ENCODE data around the gene PAX5.

DNA sequence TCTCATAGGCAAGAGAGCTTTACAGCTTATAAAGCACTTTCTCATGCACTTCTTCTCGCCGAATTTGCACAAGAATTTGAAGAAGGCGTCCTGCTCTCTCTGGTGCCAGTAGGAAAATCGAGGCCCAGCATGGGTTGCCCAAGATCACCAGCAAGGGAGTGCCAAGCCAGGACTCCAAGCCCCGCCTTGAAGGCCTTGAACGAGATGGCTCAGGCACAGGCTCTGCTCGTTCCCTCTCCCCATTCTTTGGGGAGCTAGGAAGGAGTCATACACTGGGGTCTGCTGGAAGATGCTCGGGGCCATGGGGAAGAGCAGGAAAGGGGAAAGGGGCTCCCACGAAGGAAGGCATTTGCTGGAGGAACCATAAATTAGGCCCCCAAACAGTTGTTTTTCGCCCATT is 46.7 kb downstream of the PAX5 start:
- TF ChIP-seq, protein P1, sequence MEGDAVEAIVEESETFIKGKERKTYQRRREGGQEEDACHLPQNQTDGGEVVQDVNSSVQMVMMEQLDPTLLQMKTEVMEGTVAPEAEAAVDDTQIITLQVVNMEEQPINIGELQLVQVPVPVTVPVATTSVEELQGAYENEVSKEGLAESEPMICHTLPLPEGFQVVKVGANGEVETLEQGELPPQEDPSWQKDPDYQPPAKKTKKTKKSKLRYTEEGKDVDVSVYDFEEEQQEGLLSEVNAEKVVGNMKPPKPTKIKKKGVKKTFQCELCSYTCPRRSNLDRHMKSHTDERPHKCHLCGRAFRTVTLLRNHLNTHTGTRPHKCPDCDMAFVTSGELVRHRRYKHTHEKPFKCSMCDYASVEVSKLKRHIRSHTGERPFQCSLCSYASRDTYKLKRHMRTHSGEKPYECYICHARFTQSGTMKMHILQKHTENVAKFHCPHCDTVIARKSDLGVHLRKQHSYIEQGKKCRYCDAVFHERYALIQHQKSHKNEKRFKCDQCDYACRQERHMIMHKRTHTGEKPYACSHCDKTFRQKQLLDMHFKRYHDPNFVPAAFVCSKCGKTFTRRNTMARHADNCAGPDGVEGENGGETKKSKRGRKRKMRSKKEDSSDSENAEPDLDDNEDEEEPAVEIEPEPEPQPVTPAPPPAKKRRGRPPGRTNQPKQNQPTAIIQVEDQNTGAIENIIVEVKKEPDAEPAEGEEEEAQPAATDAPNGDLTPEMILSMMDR (IDR thresholded peaks at IDR 0.05): no peak
- no peak for TF ChIP-seq POLR2A (IDR thresholded peaks at IDR 0.05)
